NOMO-1 treated with dmso at 0.1 percent for 144 hours (cell line): ENCODE data around the gene GAS2L2.
"Not testable (repeated sequence)": the region's sequence is repeated elsewhere in the genome, so short reads cannot be mapped to it uniquely, and the experiment has no call there.

ENCODE experiments used
- DNase-seq: peaks from one replicate; lab custom pipeline; 2025; ENCODE audit not compliant: unreplicated experiment; lab: John Stamatoyannopoulos, UW

GAS2L2 gene

DNA sequence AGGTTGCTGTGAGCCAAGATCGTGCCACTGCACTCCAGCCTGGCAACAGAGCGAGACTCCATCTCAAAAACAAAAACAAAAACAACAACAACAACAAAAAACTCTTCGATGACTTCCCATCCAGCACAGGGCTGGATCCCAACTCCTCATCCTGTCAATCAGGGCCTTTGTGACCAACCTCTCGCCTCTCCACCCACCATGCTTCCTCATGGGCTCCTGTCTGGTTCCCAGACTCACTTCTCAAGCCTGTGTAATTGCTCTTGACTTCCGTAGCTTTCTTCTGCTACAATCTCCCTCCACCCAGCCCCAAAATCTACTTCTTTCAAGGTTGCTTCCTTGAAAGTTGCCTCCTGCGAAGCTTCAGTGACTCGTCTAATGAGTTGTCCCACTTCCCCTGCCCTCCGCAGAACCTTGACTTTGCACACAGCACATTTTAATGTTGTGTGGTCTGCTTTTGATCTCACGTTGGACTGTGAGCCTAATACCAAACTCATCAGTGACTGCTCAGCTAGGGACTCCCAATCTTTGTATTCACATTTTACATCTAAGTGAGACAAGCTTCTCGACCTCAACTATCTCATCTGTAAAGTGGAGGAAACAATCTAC is 22.5 kb downstream of the GAS2L2 start:
- no peak for DNase-seq

DNA sequence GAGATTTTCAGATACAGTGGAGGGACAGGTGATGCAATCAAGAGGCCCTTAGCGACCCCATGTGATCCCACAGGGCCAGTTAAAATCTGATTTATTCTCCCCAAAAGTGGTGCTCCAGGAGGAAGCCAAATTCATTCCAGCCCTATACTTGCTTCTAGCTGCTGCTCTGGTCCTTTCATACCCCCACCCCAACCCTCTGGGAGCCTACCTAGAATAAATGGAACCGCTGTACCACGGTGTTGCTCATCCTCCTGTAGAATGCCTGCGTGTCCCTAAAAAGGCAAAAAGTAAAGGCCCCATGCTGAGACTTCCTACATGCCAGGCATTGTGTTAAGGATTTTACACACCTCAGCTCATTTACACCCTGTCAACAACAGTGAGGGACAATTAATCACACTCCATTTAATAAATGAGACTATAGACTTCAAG is 23.6 kb downstream of the GAS2L2 start:
- DNase-seq = no peak

DNA sequence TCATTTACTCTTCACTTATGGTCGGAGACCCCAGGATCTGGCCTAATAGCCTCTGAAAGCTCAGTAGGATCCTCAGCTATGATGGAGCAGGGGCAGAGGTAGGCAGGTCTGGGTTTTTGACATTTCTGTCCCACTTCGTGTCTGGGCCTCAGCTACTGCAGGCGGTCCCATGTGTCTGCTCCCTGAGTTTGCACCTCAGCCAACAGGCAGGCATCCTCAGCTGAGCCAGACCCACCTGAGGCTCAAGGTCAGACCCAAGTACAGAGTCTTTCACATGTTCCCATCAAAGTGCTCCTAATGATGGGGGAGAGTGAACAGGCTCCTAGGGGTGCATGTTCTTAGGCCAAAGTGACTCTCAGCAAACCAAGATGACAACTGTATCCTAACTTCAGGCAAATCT is 24.5 kb downstream of the GAS2L2 start:
- DNase-seq = no peak

DNA sequence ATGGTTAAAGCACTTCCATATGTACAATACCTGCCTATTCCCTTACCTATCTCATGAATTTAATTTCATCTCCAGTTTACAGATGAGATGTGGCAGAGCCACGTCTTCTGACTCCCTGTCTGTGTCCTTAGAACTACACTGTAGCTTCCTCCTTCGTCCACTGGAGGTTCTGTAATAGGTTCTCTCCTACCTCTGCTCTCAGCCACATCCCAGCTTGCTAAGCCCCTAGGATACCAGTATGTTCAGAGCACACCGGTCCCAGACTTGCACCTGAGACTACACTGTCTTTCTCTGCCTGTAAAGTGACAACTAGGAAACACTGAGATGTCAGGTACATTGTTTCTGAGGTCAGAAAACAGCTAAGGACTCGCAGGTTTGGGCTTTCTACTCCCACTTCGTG is 25.4 kb downstream of the GAS2L2 start:
- no peak for DNase-seq

DNA sequence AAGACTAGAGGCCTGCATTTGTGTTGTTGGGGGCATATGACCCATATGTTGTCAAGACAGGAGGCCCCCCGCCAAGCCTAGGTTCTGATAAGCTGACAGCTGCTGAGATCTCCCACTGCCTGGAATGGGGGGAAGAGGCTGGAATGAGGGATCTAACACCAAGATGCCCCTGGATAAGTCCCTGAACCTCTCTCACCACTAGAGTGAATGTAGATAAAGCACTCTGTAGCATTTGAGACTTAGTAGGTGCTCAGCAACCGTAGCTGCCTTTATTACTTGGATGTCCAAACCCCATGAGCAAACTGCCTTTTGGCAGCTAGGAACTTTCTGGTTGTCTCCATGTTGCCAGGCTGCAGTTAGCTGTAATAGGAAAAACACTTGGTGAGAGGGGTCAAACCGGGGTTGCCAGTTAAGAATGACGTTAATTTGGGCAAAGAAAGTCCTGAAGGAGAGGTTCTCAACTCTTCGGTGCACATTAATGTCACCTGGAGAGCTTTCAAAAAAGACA is 26.0 kb downstream of the GAS2L2 start:
- no peak for DNase-seq

DNA sequence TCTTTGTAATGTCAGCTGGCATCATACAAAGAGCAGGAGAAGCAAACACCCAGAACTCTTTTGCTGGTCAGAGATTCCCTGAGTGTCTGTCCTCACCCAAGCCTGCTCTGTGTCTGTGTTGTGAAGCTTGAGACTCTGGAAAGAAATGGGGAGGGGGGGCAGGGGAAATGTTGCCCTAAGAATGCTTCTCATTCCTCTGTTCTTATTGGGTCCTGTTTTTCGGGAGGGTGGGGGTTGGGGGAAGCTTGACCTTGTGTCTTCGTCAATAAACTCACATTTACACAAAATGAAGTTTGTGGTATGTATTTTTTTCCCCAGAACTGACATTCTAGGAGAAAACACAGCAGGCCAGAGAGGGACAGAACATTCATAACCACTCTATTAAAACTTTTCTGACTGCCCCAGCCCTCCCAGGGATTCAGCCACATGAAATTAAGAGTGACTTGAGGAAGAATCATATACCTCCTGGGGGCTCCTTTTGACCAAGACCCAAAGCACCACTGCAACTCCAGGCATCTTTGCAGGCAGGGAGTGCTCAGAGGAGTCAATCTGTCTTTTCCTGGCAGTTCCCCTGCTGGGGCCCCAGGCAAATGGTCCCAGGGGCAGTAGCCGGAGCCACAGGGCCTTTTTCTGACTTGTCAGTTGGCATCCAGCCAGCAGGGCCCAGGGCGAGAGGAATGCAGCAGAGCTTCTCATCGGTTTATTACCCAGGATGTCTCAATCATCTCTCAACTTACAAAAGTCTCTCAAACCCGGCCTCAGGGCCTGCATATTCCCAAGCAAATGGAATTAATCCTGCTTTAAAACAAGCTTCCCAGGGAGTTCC is 26.7 kb downstream of the GAS2L2 start:
- no peak for DNase-seq

DNA sequence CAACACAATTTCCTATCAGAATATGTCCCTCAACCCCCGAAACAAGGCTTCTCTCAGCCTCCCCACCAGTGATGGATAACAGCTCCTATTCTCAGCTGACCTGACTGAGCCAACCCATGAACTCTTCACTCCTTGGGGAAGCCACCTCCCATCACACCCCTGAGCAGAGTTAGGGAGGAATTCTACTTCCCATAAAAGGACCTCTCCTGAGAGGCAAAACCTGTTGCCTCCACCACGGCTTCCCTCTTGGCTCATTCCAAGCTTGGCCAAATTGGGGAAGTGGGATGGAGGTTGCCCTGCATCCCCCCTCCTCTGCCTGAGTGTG is 27.3 kb downstream of the GAS2L2 start:
- DNase-seq = no peak

DNA sequence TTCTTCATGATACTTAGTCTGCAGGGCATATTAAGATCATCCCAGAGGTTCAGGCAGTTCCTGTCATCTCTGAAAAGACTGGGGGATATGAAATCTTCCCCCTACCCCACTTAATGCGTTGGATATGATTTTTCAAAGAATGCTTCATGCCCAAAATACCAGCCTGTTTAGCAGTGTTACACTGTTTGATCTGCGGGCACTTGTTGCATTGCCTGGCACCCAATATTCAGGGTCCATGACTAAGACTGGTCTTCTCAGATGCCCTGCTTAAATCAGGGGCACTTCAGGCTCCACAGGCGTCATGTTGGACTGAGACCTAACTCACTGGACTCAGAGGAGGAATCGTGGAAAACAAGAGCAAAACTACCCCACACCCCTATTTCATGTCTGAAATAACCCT is 28.0 kb downstream of the GAS2L2 start:
- DNase-seq = no peak

DNA sequence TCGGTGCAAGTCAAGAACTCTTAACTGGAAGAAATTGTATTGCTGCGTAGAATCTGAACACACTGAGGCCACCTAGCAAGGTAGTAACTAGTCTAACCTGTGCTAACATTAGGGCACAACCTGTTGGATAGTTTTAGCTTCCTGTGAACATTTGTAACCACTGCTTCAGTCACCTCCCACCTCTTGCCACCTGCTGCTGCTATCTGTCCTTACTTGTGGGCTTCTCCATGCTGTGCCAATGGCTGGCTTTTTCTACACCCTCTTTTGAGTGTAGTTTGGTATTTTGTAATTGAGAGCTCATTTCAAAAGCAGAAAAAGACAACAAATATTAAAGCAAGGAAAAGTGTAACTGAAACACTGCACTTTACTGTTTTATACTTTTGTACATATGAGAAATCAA is 29.3 kb downstream of the GAS2L2 start:
- no peak for DNase-seq

DNA sequence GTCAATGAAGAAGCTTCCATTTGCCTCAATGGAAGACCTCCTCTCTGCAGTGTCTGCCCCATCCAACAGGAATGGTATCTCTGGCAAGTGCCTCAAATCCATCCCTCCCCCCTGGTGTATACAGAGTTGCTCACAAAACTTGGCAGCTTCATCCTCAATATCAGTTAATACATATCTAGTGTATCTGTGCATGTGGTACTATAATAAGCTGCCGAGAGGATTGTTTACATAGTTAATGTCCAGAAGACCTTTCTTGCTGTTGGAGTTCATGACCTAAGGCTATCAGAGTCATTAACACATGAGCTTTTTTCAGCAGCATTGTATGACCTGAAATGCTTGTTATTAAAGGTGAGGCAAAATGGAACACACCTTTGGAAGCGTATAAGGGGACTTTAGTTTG is 35.6 kb downstream of the GAS2L2 start:
- DNase-seq = no peak

DNA sequence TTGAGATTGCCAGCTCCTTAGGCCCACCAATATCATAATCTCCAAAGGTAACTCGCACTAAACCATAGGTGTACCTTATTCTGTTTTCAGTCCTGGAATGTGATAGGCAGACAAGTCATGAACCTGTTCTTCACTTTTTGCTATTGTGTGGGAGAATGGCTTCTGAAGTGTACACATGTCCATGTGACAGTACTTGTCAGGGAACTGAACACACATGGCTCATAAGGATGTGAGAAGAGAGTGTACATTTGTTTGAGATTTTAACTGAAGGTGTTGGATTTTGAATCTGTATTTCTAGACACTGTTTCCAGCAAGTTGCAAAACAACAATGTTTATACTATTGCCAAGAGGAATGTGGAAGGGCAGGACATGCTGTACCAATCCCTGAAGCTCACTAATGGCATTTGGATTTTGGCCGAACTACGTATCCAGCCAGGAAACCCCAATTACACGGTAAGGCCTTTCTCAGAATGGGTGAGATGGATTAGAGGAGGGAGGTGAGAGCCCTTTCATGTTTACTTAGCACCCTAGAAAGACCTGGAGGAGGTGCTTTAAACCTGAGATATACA is 36.1 kb downstream of the GAS2L2 start:
- no peak for DNase-seq

DNA sequence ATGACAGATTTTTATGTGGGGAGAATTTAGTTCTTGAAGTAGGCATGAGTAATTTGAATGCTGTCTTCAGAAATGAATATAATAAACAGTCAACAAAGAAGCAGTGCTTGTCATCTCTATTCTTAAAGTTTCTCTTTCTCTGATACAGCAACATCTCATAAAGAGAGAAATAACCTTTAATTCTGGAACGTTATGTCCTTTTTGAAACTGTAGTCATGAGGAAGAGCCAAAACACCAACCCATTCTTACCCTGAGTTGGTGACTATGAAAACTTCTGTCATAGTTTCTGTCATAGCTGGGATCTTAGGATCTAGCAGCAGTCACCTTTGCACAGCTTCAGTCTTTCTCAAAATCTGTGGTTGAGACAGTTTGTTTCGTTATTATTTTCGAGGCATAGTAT is 36.9 kb downstream of the GAS2L2 start:
- no peak for DNase-seq

DNA sequence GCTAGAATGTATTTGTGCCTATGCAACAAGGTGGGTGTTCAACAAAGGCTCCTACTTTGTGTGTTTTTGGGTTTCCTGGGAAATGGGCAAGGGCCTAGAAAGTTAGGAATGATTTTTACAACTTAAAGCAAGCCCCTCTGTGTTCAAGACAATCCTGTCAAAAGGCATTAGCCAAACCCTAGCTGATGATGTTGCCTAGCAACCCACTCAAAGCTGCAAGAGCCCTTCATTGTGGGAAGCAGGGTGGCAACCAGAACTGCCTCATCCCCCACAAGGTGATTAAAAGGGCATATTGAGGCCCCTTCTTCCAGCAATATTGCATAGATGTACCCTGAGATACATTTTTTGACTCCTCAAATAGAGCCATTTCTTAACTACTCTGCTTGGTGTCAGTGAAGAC is 37.6 kb downstream of the GAS2L2 start:
- no peak for DNase-seq

DNA sequence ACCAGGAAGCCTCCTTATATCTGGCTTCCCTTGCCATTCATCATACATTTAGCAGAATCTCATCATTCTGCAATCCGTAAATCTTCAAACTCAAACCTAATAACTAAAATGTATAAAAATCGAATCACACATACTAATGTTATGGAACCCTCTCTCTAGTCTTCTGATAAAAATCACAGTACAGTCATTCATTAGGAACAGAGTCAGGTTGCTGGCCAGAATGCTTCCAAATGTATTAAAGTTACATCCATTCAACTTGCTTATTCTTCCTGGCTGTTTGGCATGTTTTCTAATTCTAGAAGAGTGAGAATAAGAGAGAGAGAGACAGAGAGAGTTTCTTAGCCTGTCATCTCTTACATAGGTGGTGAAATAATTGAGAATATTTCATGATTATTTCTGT is 38.1 kb downstream of the GAS2L2 start:
- no peak for DNase-seq

DNA sequence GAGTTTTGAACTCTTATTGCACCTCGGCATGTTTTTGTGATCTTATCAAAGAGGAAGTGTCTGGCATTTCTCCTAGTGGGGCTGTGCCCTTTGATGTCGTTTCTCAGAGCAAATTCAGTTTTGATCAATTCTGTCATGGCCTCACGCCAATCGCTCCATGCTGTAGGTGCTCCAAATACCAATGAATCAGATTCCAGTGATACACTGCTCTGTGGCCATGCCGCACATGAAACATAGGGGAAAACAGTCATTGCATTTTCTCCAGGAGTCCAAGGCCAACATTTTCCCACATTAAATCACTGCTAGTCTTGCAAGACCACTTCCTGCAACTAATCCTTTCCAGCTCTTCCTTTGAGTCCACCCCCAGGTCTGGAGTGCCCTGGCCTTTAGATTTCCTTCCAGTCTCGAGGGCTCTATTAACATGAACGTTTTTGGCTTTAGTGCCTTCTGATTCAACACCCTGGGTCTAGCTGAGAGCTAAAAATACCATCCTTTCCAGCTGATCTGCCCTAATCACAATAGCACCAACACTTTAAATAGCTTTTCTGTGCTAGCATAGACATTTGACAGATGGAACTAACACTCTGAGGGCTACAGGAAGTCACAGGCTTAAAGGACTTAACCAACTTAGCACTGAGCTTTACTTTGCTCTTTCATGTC is 39.8 kb downstream of the GAS2L2 start:
- no peak for DNase-seq

DNA sequence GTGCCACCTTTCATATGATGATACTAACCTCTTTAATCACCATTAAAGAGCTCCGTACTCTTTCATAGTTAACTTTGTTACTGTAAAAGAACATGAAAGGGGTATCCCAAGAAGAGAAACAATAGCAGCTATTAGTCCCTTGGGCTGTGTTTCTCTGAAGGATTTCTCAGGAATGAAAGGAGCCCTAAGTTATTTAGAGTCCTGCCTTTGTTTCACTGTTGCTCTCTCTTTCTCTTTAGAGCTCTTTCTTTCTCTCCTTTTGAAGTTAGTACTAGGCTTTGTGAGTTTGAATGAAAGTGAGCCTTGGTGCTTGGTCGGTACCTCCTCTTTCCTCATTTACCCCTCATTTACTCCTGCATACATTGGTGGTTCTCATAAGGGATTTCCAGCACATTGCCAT is 42.1 kb downstream of the GAS2L2 start:
- no peak for DNase-seq

DNA sequence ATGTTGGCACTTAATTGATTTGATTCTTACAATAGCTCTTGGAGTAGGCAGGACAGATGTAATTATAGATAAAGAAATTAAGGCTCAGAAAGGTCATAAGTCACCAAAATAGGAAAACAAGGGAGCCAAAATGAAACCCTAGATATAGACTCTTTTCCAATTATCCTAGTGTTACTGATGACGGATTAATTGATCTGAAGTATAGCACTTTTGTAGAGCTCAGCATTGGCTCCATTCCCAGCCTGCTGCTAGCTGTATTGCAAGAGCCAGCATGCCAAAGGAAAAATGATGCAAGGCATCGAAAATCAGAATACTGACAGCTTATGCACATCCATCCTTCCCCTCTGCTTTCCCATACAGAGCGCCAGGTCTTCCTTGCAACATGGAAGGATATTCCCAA is 43.2 kb downstream of the GAS2L2 start:
- DNase-seq = no peak

DNA sequence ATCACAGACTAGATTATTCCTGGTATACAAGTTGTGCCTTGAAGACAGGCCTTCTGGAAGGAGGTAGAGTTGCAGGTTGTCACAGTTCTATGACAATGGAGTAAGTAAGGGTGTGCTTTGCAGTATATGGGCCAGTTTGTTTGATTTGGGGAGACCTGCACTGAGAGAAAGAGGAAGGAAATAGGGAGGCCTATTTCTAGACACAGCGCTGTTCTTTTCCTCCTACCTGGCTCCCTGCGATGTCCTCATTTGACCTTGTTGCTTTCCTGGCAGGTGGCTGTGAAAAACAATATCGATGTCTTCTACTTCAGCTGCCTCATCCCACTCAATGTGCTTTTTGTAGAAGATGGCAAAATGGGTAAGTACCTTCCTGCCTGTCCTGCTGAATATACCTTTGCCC is 44.1 kb downstream of the GAS2L2 start:
- DNase-seq = no peak

DNA sequence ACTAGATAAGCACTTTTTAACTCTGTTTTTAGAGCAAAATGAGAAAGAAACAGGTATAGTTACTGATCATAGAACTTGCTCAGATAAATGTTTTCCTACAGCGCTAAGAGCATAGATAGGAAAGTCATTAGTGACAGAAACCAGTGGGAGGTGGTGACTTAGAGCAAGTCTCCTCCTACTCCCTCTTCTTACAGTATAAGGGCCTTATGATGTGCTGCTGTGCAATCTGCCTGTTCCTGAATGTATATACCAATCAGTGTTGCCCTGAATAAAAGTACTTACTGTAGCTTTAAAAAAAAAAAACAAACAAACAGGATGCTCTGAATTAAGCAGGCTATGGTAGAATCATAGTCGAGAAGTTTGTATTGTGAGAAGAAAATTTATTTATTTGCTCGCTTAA is 44.9 kb downstream of the GAS2L2 start:
- DNase-seq = no peak

DNA sequence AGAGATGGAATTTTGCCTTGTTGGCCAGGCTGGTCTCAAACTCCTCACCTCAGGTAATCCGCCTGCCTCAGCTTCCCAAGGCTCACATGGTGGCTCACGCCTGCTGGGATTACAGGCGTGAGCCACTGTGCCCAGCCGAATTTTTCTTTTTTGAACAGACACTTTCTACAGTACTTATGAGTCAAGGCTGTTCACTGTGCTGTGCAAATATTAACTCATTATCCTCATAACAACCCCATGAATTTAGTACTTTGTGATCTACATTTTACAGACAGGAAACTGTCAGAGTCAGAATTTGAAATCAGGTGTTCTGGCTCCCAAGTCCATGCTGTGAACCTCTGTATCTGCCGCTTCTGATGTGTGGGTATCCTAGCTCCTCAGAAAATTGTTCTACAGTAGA is 47.3 kb downstream of the GAS2L2 start:
- DNase-seq = no peak

DNA sequence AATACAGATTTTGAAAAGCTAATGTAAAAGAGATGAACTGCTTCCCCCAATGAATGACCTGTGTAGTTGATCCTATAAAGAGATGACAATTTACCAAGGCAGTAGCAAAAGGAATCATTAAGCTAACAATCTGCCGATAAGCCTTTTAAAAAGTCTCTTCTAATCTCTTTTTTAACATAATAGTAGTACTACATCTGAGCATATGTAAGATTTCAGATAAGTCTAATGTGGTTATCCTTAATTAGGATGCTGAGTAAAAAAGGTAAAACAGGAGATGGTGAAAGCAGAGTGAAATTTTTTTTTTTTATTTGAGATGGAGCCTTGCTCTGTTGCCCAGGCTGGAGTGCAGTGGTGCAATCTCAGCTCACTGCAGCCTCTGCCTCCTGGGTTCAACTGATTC is 47.8 kb downstream of the GAS2L2 start:
- DNase-seq = no peak

DNA sequence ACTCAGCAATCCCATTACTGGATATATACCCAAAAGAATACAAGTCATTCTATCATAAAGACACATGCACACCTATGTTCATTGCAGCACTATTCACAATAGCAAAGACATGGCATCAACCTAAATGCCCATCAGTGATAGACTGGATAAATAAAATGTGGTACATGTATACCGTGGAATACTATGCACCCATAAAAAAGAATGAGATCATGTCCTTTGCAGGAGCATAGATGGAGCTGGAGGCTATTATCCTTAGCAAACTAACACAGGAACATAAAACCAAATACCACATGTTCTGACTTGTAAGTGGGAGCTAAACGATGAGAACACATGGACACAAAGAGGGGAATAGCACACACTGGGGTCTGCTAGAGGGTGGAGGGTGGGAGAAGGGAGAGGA is 49.7 kb downstream of the GAS2L2 start:
- not testable (repeated sequence) for DNase-seq
